ENCODE results near the gene KSR1.

GRCh38 chr17:27413792-27414191 lies 42.5 kb upstream of the KSR1 start:
- TF ChIP-seq ARNT (IDR thresholded peaks at IDR 0.05) (no peak), PKNOX1 (IDR thresholded peaks at IDR 0.05) (no peak), FOXA1 (IDR thresholded peaks at IDR 0.05) (no peak), BHLHE40 (IDR thresholded peaks at IDR 0.05; ENCODE audit: borderline replicate concordance) (no peak), TARDBP (IDR thresholded peaks at IDR 0.05) (no peak), NFRKB (IDR thresholded peaks at IDR 0.05) (no peak), SUZ12 (IDR thresholded peaks at IDR 0.05) (no peak), FOXM1 (IDR thresholded peaks at IDR 0.05; ENCODE audit: borderline replicate concordance) (no peak), SP1 (IDR thresholded peaks at IDR 0.05) (no peak)
